Activated T-cell treated with anti-CD3 and anti-CD28 coated beads, Interleukin-2, amount 50 U/mL, for 72 hours (primary cell): Measurements from ENCODE around the gene AURKB. TPM values are rescaled to one million over a fixed set of nuclear protein-coding genes. Genes with fewer than 3 reads are reported as not detected.

Experiments
- ATAC-seq, 2 donors: fragments of 150-1000 bp; cut with Tn5 transposase; replicated peaks in 1 of 2; 2 replicates each; pipeline ENCODE4 v1.10.0; 2021; ENCODE audit warnings: moderate library complexity in 2 of 2, mild to moderate bottlenecking in 1 of 2
- DNase-seq, 2 donors: peaks; one replicate each; pipeline ENCODE4 v3.0.0; 2021 to 2022; ENCODE audit warnings: mixed read lengths in 1 of 2
- H3K27ac Mint-ChIP-seq: one replicate; pipeline ENCODE4 v1.8.0; 2022; ENCODE audit warnings: mild to moderate bottlenecking, moderate library complexity, mixed read lengths
- H3K27me3 Mint-ChIP-seq: one replicate; pipeline ENCODE4 v1.8.0; 2022; ENCODE audit warnings: low read depth, mixed read lengths
- H3K36me3 Mint-ChIP-seq, 2 donors: one replicate each; pipeline ENCODE4 v1.8.0; 2022; ENCODE audit warnings: mixed read lengths in 2 of 2, mild to moderate bottlenecking in 1 of 2; ENCODE audit not compliant: insufficient read depth in 2 of 2
- H3K4me1 Mint-ChIP-seq: one replicate; pipeline ENCODE4 v1.8.0; 2022; ENCODE audit warnings: low read depth, mixed read lengths
- H3K4me3 Mint-ChIP-seq, 2 donors: one replicate each; pipeline ENCODE4 v1.8.0; 2022; ENCODE audit warnings: mild to moderate bottlenecking in 2 of 2, mixed read lengths in 2 of 2, moderate library complexity in 2 of 2
- H3K9me3 Mint-ChIP-seq, 2 donors: one replicate each; pipeline ENCODE4 v1.8.0; 2022; ENCODE audit warnings: mixed read lengths in 2 of 2
- total RNA-seq, 2 donors: library from RNA; stranded (reverse); gene quantifications; one replicate each; pipeline ENCODE4 v1.2.3, GENCODE V29; 2022

Gene AURKB
- total RNA-seq, 2 donors from 2014 or later: 146 to 167 TPM

DNA sequence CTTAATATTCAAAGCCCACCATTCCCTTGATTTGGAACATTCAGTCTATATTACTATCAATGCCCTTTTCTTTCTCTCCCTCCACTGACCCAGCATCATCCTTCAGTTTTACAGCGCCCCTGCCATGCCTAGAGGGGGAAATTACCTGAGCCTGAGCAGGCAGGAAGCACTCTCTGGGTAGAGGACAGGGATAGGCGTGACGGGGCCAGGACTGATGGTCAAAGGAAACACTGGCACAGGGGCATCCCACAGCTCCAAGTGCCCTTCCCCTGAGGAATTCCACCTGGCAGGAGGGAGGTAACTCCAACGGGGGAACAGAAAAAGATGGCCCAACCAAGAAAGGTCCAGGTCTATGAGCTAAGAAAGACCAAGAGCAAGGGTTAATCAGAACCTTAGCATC lies 27.5 kb upstream of the AURKB start:
- Mint-ChIP-seq H3K4me3 (no peak overlapping the region), H3K27ac (no peak overlapping the region)
- ATAC-seq: no peak

DNA sequence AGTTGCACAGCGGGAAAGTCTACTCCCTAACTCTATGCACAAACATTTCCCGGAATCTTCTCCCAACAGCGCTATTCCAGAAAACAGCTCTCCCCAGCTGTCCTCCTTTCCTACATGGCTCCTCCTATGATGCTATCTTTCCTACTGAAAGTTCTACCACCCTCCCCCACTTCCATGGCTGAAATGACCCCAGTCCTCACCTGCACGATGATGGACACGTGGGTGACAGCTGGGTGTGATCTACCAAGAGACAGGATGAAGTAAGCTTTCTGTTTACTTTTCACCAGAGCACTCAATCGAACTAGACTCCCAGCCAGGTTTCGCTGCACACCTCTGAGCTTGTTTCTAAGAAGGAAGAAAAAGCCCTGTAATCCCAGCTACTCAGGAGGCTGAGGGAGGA lies 26.8 kb upstream of the AURKB start:
- Mint-ChIP-seq H3K4me1 (no peaks in the 10 kb centered on the region), H3K4me3 (no peak overlapping the region), H3K36me3 (peaks cover 16 to 35% of the 10 kb centered on the region in 2 donors), H3K27me3 (no peaks in the 10 kb centered on the region), H3K27ac (no peak overlapping the region), H3K9me3 (no peaks in the 10 kb centered on the region)
- DNase-seq (no peak), ATAC-seq (no peak)

More for the DNA sequence above, 27.5 kb upstream of the AURKB start:
- peaks cover 16 to 32% of the 10 kb centered on the region in 2 donors for H3K36me3 Mint-ChIP-seq
- DNase-seq: no peak
- H3K27me3 Mint-ChIP-seq: no peaks in the 10 kb centered on the region
- peaks cover 4% of the 10 kb centered on the region for H3K4me1 Mint-ChIP-seq
- no peaks in the 10 kb centered on the region for H3K9me3 Mint-ChIP-seq

DNA sequence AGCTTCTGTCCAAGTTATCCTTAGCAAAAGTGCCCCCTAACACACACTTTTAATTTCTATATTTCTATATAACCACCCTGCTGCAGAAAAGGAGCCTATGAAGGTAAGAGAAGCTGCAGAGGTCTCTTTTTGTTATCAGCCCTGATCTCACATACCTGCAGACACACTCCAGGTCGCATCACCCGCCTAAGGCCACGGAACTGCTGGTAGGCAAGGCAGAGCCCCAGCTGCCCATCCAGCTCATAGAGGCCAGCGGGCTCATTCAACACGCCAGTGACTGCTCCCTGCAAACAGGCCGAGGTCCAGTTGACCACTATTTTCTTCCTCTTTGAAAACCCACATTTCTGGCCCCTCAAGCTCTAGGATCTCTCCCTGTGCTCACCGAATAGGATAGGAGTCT lies 25.3 kb upstream of the AURKB start:
- ATAC-seq: no peak
- no peak for DNase-seq
- Mint-ChIP-seq H3K36me3 (peaks cover 16 to 43% of the 10 kb centered on the region in 2 donors), H3K9me3 (no peaks in the 10 kb centered on the region), H3K27ac (no peak overlapping the region), H3K27me3 (no peaks in the 10 kb centered on the region), H3K4me1 (peaks cover 5% of the 10 kb centered on the region), H3K4me3 (no peak overlapping the region)

DNA sequence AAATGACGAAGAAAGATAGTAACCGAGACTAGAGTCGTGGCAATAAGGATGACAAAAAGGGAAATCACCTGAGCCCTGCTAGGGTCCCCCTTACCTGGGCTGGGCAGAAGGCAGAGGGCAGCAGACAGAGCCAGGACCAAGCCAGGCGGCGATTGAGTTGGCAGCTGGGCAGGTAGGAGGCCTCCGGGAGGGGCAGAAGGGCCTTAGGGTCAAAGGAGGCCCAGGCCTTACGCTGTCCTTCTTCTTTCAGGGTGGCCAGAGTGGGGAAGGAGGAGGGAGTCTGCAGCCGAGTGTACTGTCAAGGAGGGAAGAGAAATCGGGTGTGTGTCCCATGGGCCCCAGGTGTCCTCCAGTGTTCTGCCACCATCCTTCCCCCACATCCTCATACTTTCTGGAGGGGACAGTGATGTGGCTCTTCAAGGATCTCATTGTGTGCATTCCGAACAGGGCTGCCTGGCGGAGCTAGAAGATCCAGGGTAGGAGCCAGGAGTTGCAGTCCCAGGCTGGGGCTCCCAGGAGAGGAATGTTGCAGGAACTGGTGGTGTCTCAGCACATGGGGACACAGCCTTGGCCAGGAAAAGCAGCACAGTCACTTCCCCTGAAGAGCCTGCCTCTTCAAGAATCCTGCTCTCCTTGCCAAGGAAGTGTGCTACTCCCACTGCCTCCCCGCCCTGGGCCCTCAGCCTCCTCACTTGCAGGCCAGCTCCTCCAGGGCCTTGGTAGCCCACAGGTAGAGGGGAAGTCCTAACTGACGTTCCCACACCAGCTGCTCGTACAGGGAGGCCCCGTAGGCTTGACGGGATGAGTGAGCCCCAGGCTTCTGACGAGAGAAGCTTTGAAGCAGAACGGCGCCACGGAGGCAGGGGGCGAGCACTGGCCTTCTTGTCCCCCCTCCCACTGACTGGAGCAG lies 24.2 kb upstream of the AURKB start:
- DNase-seq (no peak), ATAC-seq (no peak)
- H3K27me3 Mint-ChIP-seq: no peaks in the 10 kb centered on the region
- H3K36me3 Mint-ChIP-seq: peaks cover 18 to 47% of the 10 kb centered on the region in 2 donors
- no peaks in the 10 kb centered on the region for H3K9me3 Mint-ChIP-seq
- H3K4me1 Mint-ChIP-seq: peaks cover 5% of the 10 kb centered on the region
- no peak overlapping the region for H3K4me3 Mint-ChIP-seq
- no peak overlapping the region for H3K27ac Mint-ChIP-seq

DNA sequence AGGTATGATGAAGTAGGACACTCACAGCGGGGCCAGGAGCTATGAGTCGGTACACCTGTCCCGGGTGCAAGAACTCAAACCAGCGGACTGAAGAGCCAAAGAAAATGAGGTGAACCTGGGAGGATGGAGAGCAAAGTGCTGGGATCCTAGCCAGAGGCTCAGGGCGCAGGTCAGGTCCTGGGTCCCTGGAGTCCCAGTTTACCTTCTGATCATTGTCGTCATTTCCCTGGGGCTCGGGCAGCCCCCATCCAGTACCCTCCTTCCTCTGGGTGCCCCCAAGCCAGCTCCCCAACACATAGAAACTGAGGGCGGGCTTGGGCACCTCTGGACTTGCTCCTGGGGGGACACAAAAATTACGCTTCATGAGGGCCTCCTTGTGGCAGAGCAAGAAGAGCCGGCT lies 21.3 kb upstream of the AURKB start:
- H3K36me3 Mint-ChIP-seq: peaks cover 21 to 42% of the 10 kb centered on the region in 2 donors
- H3K4me3 Mint-ChIP-seq: no peak overlapping the region
- no peak for DNase-seq
- no peak overlapping the region for H3K27ac Mint-ChIP-seq
- H3K9me3 Mint-ChIP-seq: no peaks in the 10 kb centered on the region
- H3K27me3 Mint-ChIP-seq: no peaks in the 10 kb centered on the region
- peaks cover 17% of the 10 kb centered on the region for H3K4me1 Mint-ChIP-seq
- ATAC-seq: no peak

DNA sequence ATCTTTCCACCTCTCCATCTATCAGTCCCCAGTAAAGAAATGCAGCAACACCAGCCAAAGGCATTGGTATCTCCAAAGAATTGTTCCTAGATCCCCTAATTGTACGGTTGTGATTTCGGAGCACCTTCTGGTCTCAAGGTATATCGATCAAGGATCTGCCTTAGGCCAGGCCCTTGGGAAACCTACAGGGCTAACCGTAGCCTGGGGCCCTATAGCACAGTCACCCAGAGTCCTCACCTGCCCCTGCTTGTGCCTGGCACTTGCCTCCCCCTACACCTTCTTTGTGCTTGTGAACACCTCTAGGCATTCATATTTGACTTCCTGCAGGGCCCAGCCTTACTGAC lies 16.8 kb upstream of the AURKB start:
- peaks cover 15 to 23% of the 10 kb centered on the region in 2 donors for H3K36me3 Mint-ChIP-seq
- H3K27ac Mint-ChIP-seq: peak overlapping the region; percentile 86
- H3K27me3 Mint-ChIP-seq: no peaks in the 10 kb centered on the region
- DNase-seq: no peak
- H3K4me3 Mint-ChIP-seq: peak overlapping the region; percentile 18 to 42
- H3K4me1 Mint-ChIP-seq: peaks cover 47% of the 10 kb centered on the region
- ATAC-seq: no peak
- H3K9me3 Mint-ChIP-seq: no peaks in the 10 kb centered on the region

DNA sequence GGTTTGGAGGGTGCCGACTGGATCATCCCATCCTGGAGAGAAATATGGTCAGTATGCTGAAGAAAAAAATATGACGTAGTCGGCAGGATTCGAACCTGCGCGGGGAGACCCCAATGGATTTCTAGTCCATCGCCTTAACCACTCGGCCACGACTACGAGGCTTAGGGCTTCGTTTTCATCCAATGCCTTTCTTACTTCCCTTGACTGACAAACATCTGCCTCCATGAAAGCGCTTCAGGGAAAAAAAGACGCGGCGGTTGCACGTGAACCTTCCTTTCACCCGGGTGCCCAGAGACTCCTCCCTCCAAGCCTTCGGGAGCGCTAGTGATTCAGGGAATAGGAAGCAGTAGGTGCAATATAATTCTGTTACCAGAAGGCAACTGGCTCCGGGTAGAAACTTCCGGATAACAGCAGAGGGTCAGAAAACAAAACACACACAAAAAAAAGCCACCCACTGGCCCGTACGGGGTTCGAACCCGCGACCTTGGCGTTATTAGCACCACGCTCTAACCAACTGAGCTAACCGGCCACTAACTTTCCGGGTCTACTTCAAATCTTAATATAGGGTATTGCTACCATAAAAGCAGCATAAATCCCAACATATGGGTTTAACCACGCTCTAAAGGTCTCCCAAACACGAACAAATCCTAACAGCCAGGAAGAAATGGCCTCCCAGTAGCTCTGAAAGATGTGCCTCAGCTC lies 16.3 kb upstream of the AURKB start:
- Mint-ChIP-seq H3K36me3 (peaks cover 17 to 19% of the 10 kb centered on the region in 2 donors), H3K27me3 (no peaks in the 10 kb centered on the region), H3K4me1 (peaks cover 49% of the 10 kb centered on the region), H3K27ac (peak overlapping the region; percentile 86), H3K4me3 (peak overlapping the region; percentile 18 to 42), H3K9me3 (no peaks in the 10 kb centered on the region)
- peak; percentile 45 to 53 for DNase-seq
- no peak for ATAC-seq

DNA sequence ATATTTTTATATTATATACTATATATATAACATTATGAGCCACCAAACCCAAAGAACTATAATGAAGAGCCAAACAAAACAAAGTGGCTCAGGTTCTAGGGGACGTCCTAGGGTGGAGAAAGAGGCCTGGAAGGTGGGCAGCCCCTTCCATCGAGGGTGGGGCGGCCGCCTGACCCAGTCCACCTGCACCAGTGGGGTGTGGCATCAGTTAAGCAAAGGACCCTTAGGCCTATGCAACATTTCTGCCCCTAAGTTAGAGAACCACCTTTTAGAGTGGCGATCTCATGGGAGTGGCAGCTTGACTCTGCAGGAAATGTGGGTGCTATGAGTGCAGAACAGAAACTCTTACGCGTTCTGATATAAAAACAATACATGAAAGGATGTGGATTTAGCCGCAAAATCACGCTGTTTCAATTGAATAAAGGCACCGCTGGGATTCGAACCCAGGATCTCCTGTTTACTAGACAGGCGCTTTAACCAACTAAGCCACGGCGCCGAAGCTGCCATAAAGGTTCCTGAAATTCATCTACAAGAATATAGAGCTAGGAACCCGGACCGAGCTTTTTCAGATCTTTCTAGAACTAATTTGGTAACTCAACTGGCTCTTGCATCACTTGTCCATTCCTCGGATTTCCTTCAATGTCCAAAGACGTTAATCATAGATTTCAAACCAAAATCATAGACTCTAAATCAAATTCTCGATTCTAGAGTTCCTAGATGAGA lies 15.6 kb upstream of the AURKB start:
- H3K4me3 Mint-ChIP-seq: peak overlapping the region; percentile 18 to 42
- H3K27ac Mint-ChIP-seq: peak overlapping the region; percentile 86
- no peaks in the 10 kb centered on the region for H3K9me3 Mint-ChIP-seq
- H3K4me1 Mint-ChIP-seq: peaks cover 51% of the 10 kb centered on the region
- ATAC-seq (peak; percentile 2 to 3), DNase-seq (peak; percentile 73 to 79)
- no peaks in the 10 kb centered on the region for H3K27me3 Mint-ChIP-seq
- peaks cover 14 to 21% of the 10 kb centered on the region in 2 donors for H3K36me3 Mint-ChIP-seq

DNA sequence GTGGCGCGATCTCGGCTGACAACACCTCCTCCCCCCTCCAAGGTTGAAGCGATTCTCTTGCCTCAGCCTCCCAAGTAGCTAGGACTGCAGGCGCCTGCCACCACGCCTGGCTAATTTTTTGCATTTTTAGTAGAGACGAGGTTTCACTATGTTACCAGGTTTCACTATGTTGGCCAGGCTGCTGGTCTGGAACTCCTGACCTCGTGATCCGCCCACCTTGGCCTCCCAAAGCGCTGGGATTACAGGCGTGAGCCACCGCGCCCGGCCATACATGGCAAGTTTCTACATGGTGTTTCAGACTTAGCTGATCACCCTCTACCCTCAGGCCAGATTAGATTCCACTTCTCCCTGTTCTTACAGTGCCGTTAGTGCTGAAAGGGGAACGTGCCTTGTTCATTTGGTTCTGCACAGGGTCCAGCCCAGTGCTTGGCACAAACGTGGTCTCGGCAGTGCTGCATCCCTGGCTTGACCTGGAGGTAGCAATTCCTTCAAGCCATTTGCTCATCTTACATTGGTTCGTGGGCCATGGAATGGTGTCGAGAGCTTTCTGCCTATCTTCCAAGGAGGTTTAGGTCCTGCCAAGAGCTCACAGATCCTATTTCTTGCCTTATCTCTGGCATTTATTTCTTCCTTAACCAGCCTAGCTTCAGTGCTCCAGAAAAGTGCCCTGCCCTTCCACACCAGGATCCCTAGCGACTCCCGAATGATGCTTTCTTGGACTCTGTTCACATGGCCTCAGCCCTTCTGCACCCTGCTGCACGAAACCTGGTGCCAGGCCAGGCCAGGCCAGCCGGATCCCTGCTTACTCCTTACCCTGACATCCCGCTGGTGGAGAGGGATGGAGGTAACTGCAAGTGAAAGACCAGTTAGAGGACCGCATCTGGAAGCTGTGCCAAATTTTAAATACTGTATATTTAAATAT lies 14.8 kb upstream of the AURKB start:
- ATAC-seq (no peak), DNase-seq (no peak)
- Mint-ChIP-seq H3K4me1 (peaks cover 54% of the 10 kb centered on the region), H3K9me3 (no peaks in the 10 kb centered on the region), H3K27me3 (no peaks in the 10 kb centered on the region), H3K4me3 (peak overlapping the region; percentile 27 to 29), H3K36me3 (peaks cover 10 to 24% of the 10 kb centered on the region in 2 donors), H3K27ac (no peak overlapping the region)

DNA sequence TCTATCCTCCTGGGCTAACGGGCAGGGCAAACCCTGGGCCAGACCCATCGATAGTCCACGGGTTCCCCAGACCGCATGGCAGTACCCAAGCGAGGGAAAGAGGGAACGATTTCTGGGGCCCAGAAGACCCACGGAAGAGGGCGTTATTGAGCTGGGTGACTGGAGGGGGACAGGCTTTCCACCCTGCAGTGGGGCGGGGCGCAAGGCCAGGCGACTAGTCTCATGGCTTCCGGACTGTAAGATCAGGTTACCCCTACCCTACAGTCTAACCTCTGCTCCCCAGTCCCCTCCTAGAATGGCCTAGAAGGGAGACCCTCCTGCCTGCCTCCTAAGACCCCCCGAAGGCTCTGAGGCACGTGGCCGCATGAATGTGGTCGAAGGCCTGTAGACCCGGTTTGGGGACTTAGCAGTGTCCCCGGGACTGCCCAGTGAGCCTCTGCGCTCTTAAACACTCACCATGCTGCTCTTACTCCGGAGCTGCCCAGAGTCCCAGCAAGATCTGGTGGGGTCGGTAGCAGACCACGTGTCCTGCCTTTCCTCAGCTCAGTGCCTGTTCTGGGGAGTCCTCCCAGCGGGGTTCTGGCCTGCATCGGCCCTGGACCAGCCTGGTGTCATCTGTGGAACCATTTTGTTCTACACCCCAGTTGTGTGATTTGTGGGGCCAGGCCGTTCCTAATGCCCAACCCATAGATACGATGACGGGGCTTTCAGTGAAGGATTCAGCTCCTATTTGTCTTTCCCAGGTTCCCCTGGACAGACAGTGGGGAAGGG lies 13.2 kb upstream of the AURKB start:
- no peaks in the 10 kb centered on the region for H3K9me3 Mint-ChIP-seq
- ATAC-seq (peak; percentile 7 to 15), DNase-seq (peak; percentile 66 to 73)
- peak overlapping the region; percentile 94 for H3K4me3 Mint-ChIP-seq
- H3K4me1 Mint-ChIP-seq: peaks cover 54% of the 10 kb centered on the region
- H3K27me3 Mint-ChIP-seq: no peaks in the 10 kb centered on the region
- peak overlapping the region; percentile 99 for H3K27ac Mint-ChIP-seq
- peaks cover 6 to 18% of the 10 kb centered on the region in 2 donors for H3K36me3 Mint-ChIP-seq

DNA sequence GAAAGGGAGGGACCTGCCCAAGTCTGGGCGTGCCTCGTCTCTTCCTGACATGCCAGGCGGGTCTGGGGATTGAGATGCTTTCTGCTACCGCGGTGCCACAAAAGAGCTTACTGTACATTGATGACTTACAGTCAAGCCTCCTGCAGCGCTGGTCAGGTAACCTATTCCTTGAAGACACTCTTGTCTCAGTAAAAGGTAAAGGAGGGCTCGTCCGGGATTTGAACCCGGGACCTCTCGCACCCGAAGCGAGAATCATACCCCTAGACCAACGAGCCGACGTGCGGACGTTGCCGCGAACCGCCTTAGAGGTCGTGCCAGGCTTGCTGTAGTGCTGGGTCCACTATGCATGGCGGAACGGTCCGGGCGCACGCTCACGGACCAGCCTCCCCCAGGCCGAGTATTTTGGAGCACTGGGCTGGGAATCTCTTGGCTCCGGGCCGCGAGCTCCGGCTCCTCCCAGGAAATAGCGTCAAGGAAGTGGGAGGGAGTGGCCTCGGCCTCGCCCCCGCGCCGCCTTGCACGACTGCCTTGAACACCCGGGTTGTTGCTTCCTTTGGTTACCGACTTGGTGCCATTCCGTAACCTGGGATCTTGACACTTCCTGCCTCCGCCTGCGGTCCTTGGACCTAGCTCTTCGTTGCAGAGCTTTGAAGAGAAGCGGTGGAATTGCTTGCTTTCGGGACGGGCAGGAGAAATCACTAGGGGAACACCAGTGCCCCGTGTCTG lies 12.4 kb upstream of the AURKB start:
- peak; percentile 90 to 92 for DNase-seq

More for the DNA sequence above, 12.4 kb upstream of the AURKB start:
- peak overlapping the region; percentile 99 for H3K27ac Mint-ChIP-seq
- no peaks in the 10 kb centered on the region for H3K27me3 Mint-ChIP-seq
- H3K9me3 Mint-ChIP-seq: no peaks in the 10 kb centered on the region
- peaks cover 54% of the 10 kb centered on the region for H3K4me1 Mint-ChIP-seq
- ATAC-seq: peak; percentile 48 to 51
- H3K36me3 Mint-ChIP-seq: peaks cover 5 to 16% of the 10 kb centered on the region in 2 donors
- H3K4me3 Mint-ChIP-seq: peak overlapping the region; percentile 94
